ENCODE results near the gene PEX5L.

PEX5L gene

DNA sequence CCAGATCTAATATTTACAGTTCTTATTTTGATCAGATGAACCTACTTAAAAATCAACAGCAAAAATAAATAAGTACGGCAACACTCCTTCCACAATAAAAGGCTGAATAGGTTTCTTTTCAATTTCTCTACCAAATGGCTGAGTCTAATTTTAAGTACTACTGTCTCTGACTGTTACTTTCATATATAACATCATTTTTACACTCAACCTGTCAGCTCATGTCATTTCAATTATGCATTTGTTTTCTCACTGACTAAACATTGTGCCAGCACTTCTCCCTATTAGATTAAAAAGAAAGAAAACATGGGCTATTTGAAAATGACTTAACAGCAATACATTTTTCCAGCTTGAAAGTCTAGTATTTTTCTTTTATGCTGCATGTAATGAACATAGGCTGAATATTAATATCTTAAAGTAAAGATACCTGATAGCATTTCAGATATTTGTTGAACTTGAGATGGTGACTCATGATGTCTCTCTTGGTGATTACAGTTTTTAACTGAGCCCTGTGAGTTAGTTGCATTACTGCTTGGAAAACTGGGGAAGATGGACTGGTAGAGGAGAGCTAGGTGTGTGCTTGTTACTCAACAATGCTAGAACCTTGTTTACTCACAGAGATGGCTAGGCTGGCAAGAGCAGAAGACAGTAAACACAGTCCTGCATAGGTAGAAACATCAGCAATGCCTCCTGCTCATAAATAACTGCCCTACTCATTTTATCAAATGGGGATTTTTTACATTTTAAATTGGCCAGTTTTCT is 73.9 kb downstream of the PEX5L start:
- POLR2A ChIA-PET: no interaction called here
- CTCF ChIA-PET: no interaction called here
- DNase-seq (ENCODE audit: extremely low spot score): no peak
- TF ChIP-seq, protein P1, sequence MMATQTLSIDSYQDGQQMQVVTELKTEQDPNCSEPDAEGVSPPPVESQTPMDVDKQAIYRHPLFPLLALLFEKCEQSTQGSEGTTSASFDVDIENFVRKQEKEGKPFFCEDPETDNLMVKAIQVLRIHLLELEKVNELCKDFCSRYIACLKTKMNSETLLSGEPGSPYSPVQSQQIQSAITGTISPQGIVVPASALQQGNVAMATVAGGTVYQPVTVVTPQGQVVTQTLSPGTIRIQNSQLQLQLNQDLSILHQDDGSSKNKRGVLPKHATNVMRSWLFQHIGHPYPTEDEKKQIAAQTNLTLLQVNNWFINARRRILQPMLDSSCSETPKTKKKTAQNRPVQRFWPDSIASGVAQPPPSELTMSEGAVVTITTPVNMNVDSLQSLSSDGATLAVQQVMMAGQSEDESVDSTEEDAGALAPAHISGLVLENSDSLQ (IDR thresholded peaks at IDR 0.05): no peak
- TF ChIP-seq FOXA1 (IDR thresholded peaks at IDR 0.05) (no peak), CTBP1 (IDR thresholded peaks at IDR 0.05; ENCODE audit: borderline replicate concordance) (no peak), SUZ12 (IDR thresholded peaks at IDR 0.05) (no peak), ELF4 (IDR thresholded peaks at IDR 0.05) (no peak), SP1 (IDR thresholded peaks at IDR 0.05) (no peak), ZNF384 (IDR thresholded peaks at IDR 0.05) (no peak), FOXM1 (IDR thresholded peaks at IDR 0.05; ENCODE audit: borderline replicate concordance) (no peak), ARNT (IDR thresholded peaks at IDR 0.05) (no peak), BHLHE40 (IDR thresholded peaks at IDR 0.05; ENCODE audit: borderline replicate concordance) (no peak)

DNA sequence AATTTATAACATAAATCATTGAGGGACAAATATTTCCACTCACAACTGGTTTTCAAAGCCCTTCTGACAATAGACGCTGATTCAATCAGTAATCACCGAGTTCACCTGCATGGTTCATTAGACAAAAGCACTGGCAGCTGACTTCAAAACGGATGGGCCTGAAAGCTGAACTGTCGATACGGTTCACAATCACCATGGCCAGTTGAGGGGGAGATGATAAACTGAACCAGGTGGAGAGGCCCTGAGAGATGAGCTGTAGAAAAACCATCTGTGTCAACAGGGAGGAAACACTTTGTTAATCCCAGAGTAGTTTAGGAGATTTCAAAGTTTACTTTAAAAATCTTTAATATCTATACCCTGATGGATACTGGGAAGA is 75.0 kb downstream of the PEX5L start:
- POLR2A ChIA-PET: no interaction called here
- TF ChIP-seq, protein P1 (IDR thresholded peaks at IDR 0.05): no peak
- TF ChIP-seq ELF4 (IDR thresholded peaks at IDR 0.05) (no peak), ZNF384 (IDR thresholded peaks at IDR 0.05) (no peak), L3MBTL2 (conservative IDR thresholded peaks at IDR 0.05) (no peak), FOXM1 (IDR thresholded peaks at IDR 0.05; ENCODE audit: borderline replicate concordance) (no peak), SUZ12 (IDR thresholded peaks at IDR 0.05) (no peak), NFRKB (IDR thresholded peaks at IDR 0.05) (no peak), LEF1 (IDR thresholded peaks at IDR 0.05; ENCODE audit: borderline replicate concordance) (no peak), FOXK2 (IDR thresholded peaks at IDR 0.05) (no peak), BHLHE40 (IDR thresholded peaks at IDR 0.05; ENCODE audit: borderline replicate concordance) (no peak), CTBP1 (IDR thresholded peaks at IDR 0.05; ENCODE audit: borderline replicate concordance) (no peak), FOXA1 (IDR thresholded peaks at IDR 0.05) (no peak), SP1 (IDR thresholded peaks at IDR 0.05) (no peak), ARNT (IDR thresholded peaks at IDR 0.05) (no peak), TARDBP (IDR thresholded peaks at IDR 0.05) (no peak), HDGF (IDR thresholded peaks at IDR 0.05; ENCODE audit: borderline replicate concordance) (no peak)
- DNase-seq (ENCODE audit: extremely low spot score): no peak
- CTCF ChIA-PET: no interaction called here

DNA sequence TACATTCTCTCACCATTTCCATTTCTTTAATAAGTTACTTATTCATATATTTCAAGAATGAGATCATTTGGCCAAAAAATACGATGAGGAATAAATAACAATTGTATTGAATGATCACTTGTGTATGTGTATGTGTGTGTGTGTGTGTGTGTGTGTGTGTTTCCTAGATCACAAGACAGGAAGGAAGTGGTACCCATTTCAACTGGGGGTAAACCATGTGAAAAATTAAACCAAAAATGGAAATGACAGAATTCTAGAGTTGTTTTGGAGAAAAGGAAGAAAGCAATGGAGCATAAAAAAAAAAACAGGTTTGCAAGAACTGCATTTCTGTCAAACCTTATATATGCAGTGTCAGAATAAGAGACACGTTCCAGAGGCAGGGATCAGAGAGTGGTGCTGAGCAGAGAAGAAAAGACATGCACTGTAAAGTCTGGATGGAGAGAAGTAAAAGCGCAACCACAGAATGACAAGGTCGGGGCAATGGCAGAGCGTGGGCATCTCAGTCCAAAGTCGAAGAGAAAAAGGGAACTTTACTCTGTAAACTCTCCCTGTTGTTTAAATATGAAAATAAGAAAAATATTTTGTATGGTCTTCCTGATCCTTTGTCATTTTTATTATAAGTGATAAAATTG is 75.5 kb downstream of the PEX5L start:
- no peak for DNase-seq (ENCODE audit: extremely low spot score)
- ChIA-PET CTCF (no interaction called here), POLR2A (no interaction called here)
- TF ChIP-seq ZNF384 (IDR thresholded peaks at IDR 0.05) (no peak), L3MBTL2 (conservative IDR thresholded peaks at IDR 0.05) (no peak), SP1 (IDR thresholded peaks at IDR 0.05) (no peak), NFRKB (IDR thresholded peaks at IDR 0.05) (no peak), SUZ12 (IDR thresholded peaks at IDR 0.05) (no peak), TARDBP (IDR thresholded peaks at IDR 0.05) (no peak), ELF4 (IDR thresholded peaks at IDR 0.05) (no peak), FOXA1 (IDR thresholded peaks at IDR 0.05) (no peak), BHLHE40 (IDR thresholded peaks at IDR 0.05; ENCODE audit: borderline replicate concordance) (no peak), HDGF (IDR thresholded peaks at IDR 0.05; ENCODE audit: borderline replicate concordance) (no peak), LEF1 (IDR thresholded peaks at IDR 0.05; ENCODE audit: borderline replicate concordance) (no peak), FOXK2 (IDR thresholded peaks at IDR 0.05) (no peak), CTBP1 (IDR thresholded peaks at IDR 0.05; ENCODE audit: borderline replicate concordance) (no peak), ARNT (IDR thresholded peaks at IDR 0.05) (no peak)
- TF ChIP-seq, protein P1 (IDR thresholded peaks at IDR 0.05): no peak

DNA sequence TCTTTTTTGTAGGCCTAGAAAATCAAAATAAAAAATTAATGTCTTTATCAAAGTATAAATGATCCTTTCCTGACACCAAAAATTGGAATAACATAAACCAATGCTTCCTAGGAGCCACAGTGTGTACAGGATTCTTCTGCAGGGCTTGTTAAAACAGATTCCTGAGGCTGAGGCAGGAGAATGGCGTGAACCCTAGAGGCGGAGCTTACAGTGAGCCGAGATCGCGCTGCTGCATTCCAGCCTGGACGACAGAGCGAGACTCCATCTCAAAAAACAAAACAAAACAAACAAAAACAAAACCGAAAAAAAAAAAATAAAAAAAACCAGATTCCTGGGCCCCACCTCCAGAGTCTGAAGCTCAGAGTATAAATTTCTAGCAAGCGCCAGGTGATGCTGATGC is 78.0 kb downstream of the PEX5L start:
- no peak for TF ChIP-seq LEF1 (IDR thresholded peaks at IDR 0.05; ENCODE audit: borderline replicate concordance)
- no peak for TF ChIP-seq ZNF384 (IDR thresholded peaks at IDR 0.05)
- no peak for TF ChIP-seq TARDBP (IDR thresholded peaks at IDR 0.05)
- no peak for TF ChIP-seq ARNT (IDR thresholded peaks at IDR 0.05)
- no peak for TF ChIP-seq HDGF (IDR thresholded peaks at IDR 0.05; ENCODE audit: borderline replicate concordance)
- no peak for TF ChIP-seq L3MBTL2 (conservative IDR thresholded peaks at IDR 0.05)
- TF ChIP-seq SUZ12 (IDR thresholded peaks at IDR 0.05): no peak
- TF ChIP-seq SP1 (IDR thresholded peaks at IDR 0.05): no peak
- no peak for TF ChIP-seq CTBP1 (IDR thresholded peaks at IDR 0.05; ENCODE audit: borderline replicate concordance)
- no peak for TF ChIP-seq FOXK2 (IDR thresholded peaks at IDR 0.05)
- TF ChIP-seq BHLHE40 (IDR thresholded peaks at IDR 0.05; ENCODE audit: borderline replicate concordance): no peak
- ChIA-PET POLR2A (no interaction called here), CTCF (interaction anchor here (0.8 kb wide), 1 partner anchor 147 kb away, joined by 3 read pairs; no protein-coding TSS in a partner anchor)
- DNase-seq (ENCODE audit: extremely low spot score): no peak

DNA sequence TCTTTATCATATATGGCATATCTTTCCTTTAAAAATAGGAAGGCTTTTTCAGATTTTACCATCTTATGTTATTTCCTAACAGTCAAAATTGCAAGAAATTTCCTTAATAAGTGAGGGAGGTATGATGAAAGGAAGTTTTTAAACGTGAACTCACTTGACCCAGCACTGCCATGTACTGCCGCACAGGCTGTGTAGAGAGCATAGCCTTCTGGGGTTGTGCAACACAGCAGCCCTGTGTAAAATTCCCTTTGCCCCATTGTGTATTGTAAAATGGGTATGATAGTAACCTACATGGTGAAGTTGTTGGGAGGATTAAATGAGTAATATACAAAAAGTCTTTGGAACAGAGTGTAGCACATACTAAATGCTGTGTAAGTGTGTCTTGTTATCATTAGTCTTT is 78.6 kb downstream of the PEX5L start:
- TF ChIP-seq L3MBTL2 (conservative IDR thresholded peaks at IDR 0.05): no peak
- TF ChIP-seq ARNT (IDR thresholded peaks at IDR 0.05): no peak
- no peak for TF ChIP-seq FOXK2 (IDR thresholded peaks at IDR 0.05)
- no peak for TF ChIP-seq FOXM1 (IDR thresholded peaks at IDR 0.05; ENCODE audit: borderline replicate concordance)
- TF ChIP-seq TARDBP (IDR thresholded peaks at IDR 0.05): no peak
- TF ChIP-seq, protein P1 (IDR thresholded peaks at IDR 0.05): no peak
- no peak for TF ChIP-seq HDGF (IDR thresholded peaks at IDR 0.05; ENCODE audit: borderline replicate concordance)
- TF ChIP-seq BHLHE40 (IDR thresholded peaks at IDR 0.05; ENCODE audit: borderline replicate concordance): no peak
- no peak for TF ChIP-seq LEF1 (IDR thresholded peaks at IDR 0.05; ENCODE audit: borderline replicate concordance)
- TF ChIP-seq SUZ12 (IDR thresholded peaks at IDR 0.05): no peak
- TF ChIP-seq CTBP1 (IDR thresholded peaks at IDR 0.05; ENCODE audit: borderline replicate concordance): no peak
- TF ChIP-seq ELF4 (IDR thresholded peaks at IDR 0.05): no peak
- TF ChIP-seq ZNF384 (IDR thresholded peaks at IDR 0.05): no peak
- POLR2A ChIA-PET: no interaction called here
- CTCF ChIA-PET: no interaction called here
- DNase-seq (ENCODE audit: extremely low spot score): no peak

All from HEK293T (cell line).